Choroid plexus epithelial cell (primary cell): Measurements from ENCODE around the gene ITGA1.
A peak's percentile ranks its signal among the peaks of the same experiment; 100 is the strongest.

Experiments used
- DNase-seq: peaks from one replicate; pipeline ENCODE4 v3.0.0-alpha.2; 2010; ENCODE audit warnings: low read depth
- H3K4me3 ChIP-seq: 2 replicates; pipeline ENCODE4 v1.5.1; 2011; ENCODE audit warnings: low read depth, mild to moderate bottlenecking, control low read depth, low read length, moderate library complexity
- CTCF ChIP-seq: conservative IDR thresholded peaks from 2 replicates; pipeline ENCODE4 v1.5.1; 2011; ENCODE audit warnings: low read depth, mild to moderate bottlenecking, control low read depth, inconsistent platforms, low read length, moderate library complexity

The ITGA1 gene

GRCh38 chr5:52993367-52993766 lies 205.7 kb downstream of the ITGA1 start:
- no peak for TF ChIP-seq CTCF
- H3K4me3 ChIP-seq = no peak overlapping the region
- no peak for DNase-seq

GRCh38 chr5:52994266-52994665 lies 206.6 kb downstream of the ITGA1 start:
- TF ChIP-seq CTCF = no peak
- peak; percentile 37 for DNase-seq
- H3K4me3 ChIP-seq = no peak overlapping the region

- no peak overlapping the region for H3K4me3 ChIP-seq
- DNase-seq = peak; percentile 24
- no peak for TF ChIP-seq CTCF
These were observed 207.4 kb downstream of the ITGA1 start for GRCh38 chr5:52995095-52995494.

GRCh38 chr5:52995914-52996313 lies 208.2 kb downstream of the ITGA1 start:
- no peak for TF ChIP-seq CTCF
- H3K4me3 ChIP-seq = no peak overlapping the region

GRCh38 chr5:52996979-52997378 lies 209.3 kb downstream of the ITGA1 start:
- H3K4me3 ChIP-seq = no peak overlapping the region
- no peak for DNase-seq
- TF ChIP-seq CTCF = no peak

More at GRCh38 chr5:52995914-52996313, 208.2 kb downstream of the ITGA1 start:
- no peak for DNase-seq

- peak; percentile 27 for DNase-seq
- no peak overlapping the region for H3K4me3 ChIP-seq
- TF ChIP-seq CTCF = no peak
These were observed 209.7 kb downstream of the ITGA1 start for GRCh38 chr5:52997424-52997823.

- DNase-seq = no peak
- TF ChIP-seq CTCF = no peak
- no peak overlapping the region for H3K4me3 ChIP-seq
These were observed 211.0 kb downstream of the ITGA1 start for GRCh38 chr5:52998552-52999313.
